Osteoblast (primary cell): ENCODE measurements around the gene NXN. TPM values are rescaled to one million over a fixed set of nuclear protein-coding genes. Genes with fewer than 3 reads are reported as not detected.

Source experiments
- DNase-seq: peaks from one replicate; pipeline ENCODE4 v3.0.0; 2011; ENCODE audit warnings: low spot score, mixed read lengths; ENCODE audit not compliant: insufficient read length; ENCODE audit errors: missing footprints
- H2AFZ ChIP-seq: 2 replicates; pipeline ENCODE4 v1.6.0; 2011; ENCODE audit warnings: mild to moderate bottlenecking, low read length
- H3K27ac ChIP-seq: 2 replicates; pipeline ENCODE4 v1.5.1; 2011; ENCODE audit warnings: mild to moderate bottlenecking, low read depth, low read length, moderate library complexity
- H3K27me3 ChIP-seq: 2 replicates; pipeline ENCODE4 v1.6.0; 2012; ENCODE audit warnings: mild to moderate bottlenecking, control low read depth, inconsistent platforms, low read length, moderate library complexity; ENCODE audit not compliant: insufficient read depth
- H3K36me3 ChIP-seq: 2 replicates; pipeline ENCODE4 v1.5.1; 2011; ENCODE audit warnings: mild to moderate bottlenecking, low read length, control low read depth, moderate library complexity; ENCODE audit not compliant: insufficient read depth
- H3K4me1 ChIP-seq: 2 replicates; pipeline ENCODE4 v1.5.1; 2011; ENCODE audit warnings: mild to moderate bottlenecking, low read length, control low read depth, moderate library complexity; ENCODE audit not compliant: insufficient read depth
- H3K4me2 ChIP-seq: 2 replicates; pipeline ENCODE4 v1.6.0; 2011; ENCODE audit warnings: mild to moderate bottlenecking, low read length; ENCODE audit not compliant: insufficient read depth
- H3K4me3 ChIP-seq: fragments of 200-600 bp; sonication (generic); 3 replicates; pipeline ENCODE4 v1.5.1; 2012; ENCODE audit warnings: mild to moderate bottlenecking, low read length, inconsistent platforms; ENCODE audit not compliant: insufficient read depth
- H3K79me2 ChIP-seq: 2 replicates; pipeline ENCODE4 v1.6.0; 2012; ENCODE audit warnings: mild to moderate bottlenecking, low read length, control low read depth, inconsistent platforms; ENCODE audit not compliant: insufficient read depth
- H3K9me3 ChIP-seq: 2 replicates; pipeline ENCODE4 v1.5.1; 2011; ENCODE audit warnings: low read depth, low read length, control low read depth
- H4K20me1 ChIP-seq: 2 replicates; pipeline ENCODE4 v1.6.0; 2012; ENCODE audit warnings: mild to moderate bottlenecking, low read length, control low read depth; ENCODE audit not compliant: insufficient read depth
- CTCF ChIP-seq: IDR thresholded peaks from 2 replicates; pipeline ENCODE4 v1.5.1; 2011; ENCODE audit warnings: mild to moderate bottlenecking, low read depth, low read length, moderate library complexity; ENCODE audit errors: extremely low read depth
- total RNA-seq: library from RNA; depleted of rRNA; stranded (reverse); fragments of >200 nt; gene quantifications from 2 replicates; pipeline ENCODE4 v1.2.3, GENCODE V29; 2012

NXN gene
- total RNA-seq, 1 donor = 68.8 TPM

- no peak for TF ChIP-seq CTCF
- Histone ChIP-seq H3K9me3 (no peaks in the 10 kb centered on the region), H3K4me3 (no peak overlapping the region), H3K27ac (no peak overlapping the region), H3K36me3 (no peaks in the 10 kb centered on the region), H3K27me3 (no peaks in the 10 kb centered on the region), H4K20me1 (peaks cover 20% of the 10 kb centered on the region), H3K79me2 (no peaks in the 10 kb centered on the region), H3K4me2 (no peak overlapping the region), H2AFZ (no peak overlapping the region), H3K4me1 (peaks cover 26% of the 10 kb centered on the region)
- DNase-seq = peak; percentile 50
These were observed 96.6 kb downstream of the NXN start for GRCh38 chr17:882827-883585.

GRCh38 chr17:881778-882177 lies 97.8 kb downstream of the NXN start:
- no peaks in the 10 kb centered on the region for H3K79me2 ChIP-seq
- no peaks in the 10 kb centered on the region for H3K9me3 ChIP-seq
- H3K4me2 ChIP-seq = no peak overlapping the region
- H4K20me1 ChIP-seq = peaks cover 20% of the 10 kb centered on the region
- DNase-seq = peak; percentile 29
- no peak for TF ChIP-seq CTCF
- H3K27ac ChIP-seq = no peak overlapping the region
- peaks cover 26% of the 10 kb centered on the region for H3K4me1 ChIP-seq
- no peak overlapping the region for H3K4me3 ChIP-seq
- no peak overlapping the region for H2AFZ ChIP-seq
- H3K36me3 ChIP-seq = no peaks in the 10 kb centered on the region
- H3K27me3 ChIP-seq = no peaks in the 10 kb centered on the region

GRCh38 chr17:880443-881269 lies 98.9 kb downstream of the NXN start:
- H3K79me2 ChIP-seq = no peaks in the 10 kb centered on the region
- DNase-seq = peak; percentile 69
- H4K20me1 ChIP-seq = peaks cover 21% of the 10 kb centered on the region

More at GRCh38 chr17:880443-881269, 98.9 kb downstream of the NXN start:
- Histone ChIP-seq H3K36me3 (no peaks in the 10 kb centered on the region), H3K4me3 (no peak overlapping the region), H2AFZ (no peak overlapping the region), H3K27me3 (no peaks in the 10 kb centered on the region), H3K9me3 (no peaks in the 10 kb centered on the region), H3K4me2 (peak overlapping the region; percentile 72), H3K4me1 (peaks cover 26% of the 10 kb centered on the region), H3K27ac (peak overlapping the region; percentile 81)
- TF ChIP-seq CTCF = no peak
